Measurements from ENCODE around the gene CCDC181.

DNA sequence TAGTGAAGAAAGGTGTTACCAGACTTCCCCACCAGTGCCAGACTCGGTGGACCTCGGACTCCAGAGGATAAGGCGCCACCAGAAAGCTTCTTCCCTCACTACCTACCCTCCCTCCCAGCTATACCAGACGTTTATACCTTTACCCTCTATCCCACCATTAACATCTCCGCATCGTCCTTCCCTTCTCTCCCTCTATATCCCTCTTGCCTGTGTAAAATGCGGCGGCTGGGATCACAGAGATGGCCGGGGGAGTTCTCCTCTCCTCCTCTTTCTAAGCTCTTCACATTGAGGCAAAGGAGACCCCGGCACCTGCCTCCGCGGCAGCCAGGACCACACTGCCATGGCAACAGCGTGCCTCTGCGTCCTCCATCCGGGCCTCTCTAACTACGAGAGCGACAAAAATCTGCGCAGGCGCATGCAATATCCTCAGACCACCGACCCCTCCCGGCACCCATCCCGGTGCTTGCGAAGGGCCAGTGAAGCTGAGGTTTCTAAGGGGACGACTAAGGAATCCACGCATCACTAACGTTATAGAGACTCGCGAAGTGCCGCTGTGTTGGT is at the start of gene CCDC181:
- no peak for TF ChIP-seq TAF1 (conservative IDR thresholded peaks at IDR 0.05)
- TF ChIP-seq, protein P1, sequence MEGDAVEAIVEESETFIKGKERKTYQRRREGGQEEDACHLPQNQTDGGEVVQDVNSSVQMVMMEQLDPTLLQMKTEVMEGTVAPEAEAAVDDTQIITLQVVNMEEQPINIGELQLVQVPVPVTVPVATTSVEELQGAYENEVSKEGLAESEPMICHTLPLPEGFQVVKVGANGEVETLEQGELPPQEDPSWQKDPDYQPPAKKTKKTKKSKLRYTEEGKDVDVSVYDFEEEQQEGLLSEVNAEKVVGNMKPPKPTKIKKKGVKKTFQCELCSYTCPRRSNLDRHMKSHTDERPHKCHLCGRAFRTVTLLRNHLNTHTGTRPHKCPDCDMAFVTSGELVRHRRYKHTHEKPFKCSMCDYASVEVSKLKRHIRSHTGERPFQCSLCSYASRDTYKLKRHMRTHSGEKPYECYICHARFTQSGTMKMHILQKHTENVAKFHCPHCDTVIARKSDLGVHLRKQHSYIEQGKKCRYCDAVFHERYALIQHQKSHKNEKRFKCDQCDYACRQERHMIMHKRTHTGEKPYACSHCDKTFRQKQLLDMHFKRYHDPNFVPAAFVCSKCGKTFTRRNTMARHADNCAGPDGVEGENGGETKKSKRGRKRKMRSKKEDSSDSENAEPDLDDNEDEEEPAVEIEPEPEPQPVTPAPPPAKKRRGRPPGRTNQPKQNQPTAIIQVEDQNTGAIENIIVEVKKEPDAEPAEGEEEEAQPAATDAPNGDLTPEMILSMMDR (IDR thresholded peaks at IDR 0.05; ENCODE audit: low read depth, low read length, missing input control): no peak
- TF ChIP-seq YY1 (IDR thresholded peaks at IDR 0.05): no peak
- TF ChIP-seq MAX (IDR thresholded peaks at IDR 0.05): no peak
- TF ChIP-seq GABPA (IDR thresholded peaks at IDR 0.05 in 1 of 2, conservative IDR thresholded peaks at IDR 0.05 in 1 of 2): no peak
- TF ChIP-seq SP1 (IDR thresholded peaks at IDR 0.05): no peak

All from liver (tissue), 3 donors.